ENCODE results near the gene DVL1.

Gene DVL1

GRCh38 chr1:1340791-1341548 is 8.2 kb downstream of the DVL1 start:
- no peak for DNase-seq (ENCODE audit: low spot score)

GRCh38 chr1:1340185-1340584 is 9.0 kb downstream of the DVL1 start:
- no peak for DNase-seq (ENCODE audit: low spot score)

GRCh38 chr1:1338278-1338677 is 10.9 kb downstream of the DVL1 start:
- no peak for DNase-seq (ENCODE audit: low spot score)

GRCh38 chr1:1337793-1338147 is 11.4 kb downstream of the DVL1 start:
- no peak for DNase-seq (ENCODE audit: low spot score)

GRCh38 chr1:1336931-1337792 is 12.1 kb downstream of the DVL1 start:
- DNase-seq (ENCODE audit: low spot score): no peak

- no peak for DNase-seq (ENCODE audit: low spot score)
Observed at GRCh38 chr1:1336446-1336845, 12.8 kb downstream of the DVL1 start.

- no peak for DNase-seq (ENCODE audit: low spot score)
Observed at GRCh38 chr1:1335792-1336248, 13.4 kb downstream of the DVL1 start.

- no peak for DNase-seq (ENCODE audit: low spot score)
Observed at GRCh38 chr1:1335283-1335682, 13.9 kb downstream of the DVL1 start.

GRCh38 chr1:1334835-1335234 is 14.4 kb downstream of the DVL1 start:
- no peak for DNase-seq (ENCODE audit: low spot score)

GRCh38 chr1:1333551-1334241 is 15.5 kb downstream of the DVL1 start:
- DNase-seq (ENCODE audit: low spot score): no peak

GRCh38 chr1:1332774-1333480 is 16.3 kb downstream of the DVL1 start:
- no peak for DNase-seq (ENCODE audit: low spot score)

- DNase-seq (ENCODE audit: low spot score): no peak
Observed at GRCh38 chr1:1332031-1332755, 17.0 kb downstream of the DVL1 start.

- no peak for DNase-seq (ENCODE audit: low spot score)
Observed at GRCh38 chr1:1331068-1331965, 17.9 kb downstream of the DVL1 start, which contains the start of gene TAS1R3. TSS of gene TAS1R3 (plus strand) at chr1:1331280. CDS start at chr1:1331346, 66 bp downstream.

GRCh38 chr1:1330366-1331067 is 18.7 kb downstream of the DVL1 start:
- no peak for DNase-seq (ENCODE audit: low spot score)

GRCh38 chr1:1329304-1330210 is 19.7 kb downstream of the DVL1 start:
- DNase-seq (ENCODE audit: low spot score): no peak

- DNase-seq (ENCODE audit: low spot score): no peak
Observed at GRCh38 chr1:1328254-1328653, 21.0 kb downstream of the DVL1 start.

- DNase-seq (ENCODE audit: low spot score): no peak
Observed at GRCh38 chr1:1327291-1327690, 21.9 kb downstream of the DVL1 start.

GRCh38 chr1:1326075-1326605 is 23.1 kb downstream of the DVL1 start:
- DNase-seq (ENCODE audit: low spot score): no peak
